ENCODE results near the gene FGD5.

FGD5 gene

DNA sequence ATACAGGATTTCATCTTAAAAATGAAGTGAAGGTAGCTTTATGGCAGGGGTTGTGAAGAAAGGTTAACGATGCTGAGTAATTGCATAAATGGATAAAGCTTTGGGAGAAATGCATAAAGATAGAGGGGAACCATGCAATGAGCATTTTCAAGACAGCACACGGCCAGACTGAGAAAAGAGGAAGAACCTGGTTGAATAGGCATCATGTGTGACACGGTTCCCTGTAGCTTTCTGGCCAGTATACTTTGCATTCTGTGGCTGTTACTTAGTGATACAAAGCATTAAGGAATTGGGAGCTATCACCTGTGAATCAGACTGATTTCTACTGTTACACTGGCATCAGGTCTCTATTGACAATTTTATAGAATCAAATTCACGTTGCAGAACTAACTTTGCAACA lies 161.9 kb downstream of the FGD5 start:
- CTCF ChIA-PET = no interaction called here
- POLR2A ChIA-PET (ENCODE audit: low non-redundant PET) = no interaction called here
- DNase-seq (ENCODE audit: low spot score) = no peak
- no peak overlapping the region for H3K27ac ChIP-seq
- TF ChIP-seq, protein P1, sequence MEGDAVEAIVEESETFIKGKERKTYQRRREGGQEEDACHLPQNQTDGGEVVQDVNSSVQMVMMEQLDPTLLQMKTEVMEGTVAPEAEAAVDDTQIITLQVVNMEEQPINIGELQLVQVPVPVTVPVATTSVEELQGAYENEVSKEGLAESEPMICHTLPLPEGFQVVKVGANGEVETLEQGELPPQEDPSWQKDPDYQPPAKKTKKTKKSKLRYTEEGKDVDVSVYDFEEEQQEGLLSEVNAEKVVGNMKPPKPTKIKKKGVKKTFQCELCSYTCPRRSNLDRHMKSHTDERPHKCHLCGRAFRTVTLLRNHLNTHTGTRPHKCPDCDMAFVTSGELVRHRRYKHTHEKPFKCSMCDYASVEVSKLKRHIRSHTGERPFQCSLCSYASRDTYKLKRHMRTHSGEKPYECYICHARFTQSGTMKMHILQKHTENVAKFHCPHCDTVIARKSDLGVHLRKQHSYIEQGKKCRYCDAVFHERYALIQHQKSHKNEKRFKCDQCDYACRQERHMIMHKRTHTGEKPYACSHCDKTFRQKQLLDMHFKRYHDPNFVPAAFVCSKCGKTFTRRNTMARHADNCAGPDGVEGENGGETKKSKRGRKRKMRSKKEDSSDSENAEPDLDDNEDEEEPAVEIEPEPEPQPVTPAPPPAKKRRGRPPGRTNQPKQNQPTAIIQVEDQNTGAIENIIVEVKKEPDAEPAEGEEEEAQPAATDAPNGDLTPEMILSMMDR (conservative IDR thresholded peaks at IDR 0.05; ENCODE audit: low read depth) = no peak

Measured in RWPE1 (cell line).